PC-3 (cell line): ENCODE measurements around the gene CTSW. TPM values are rescaled to one million over a fixed set of nuclear protein-coding genes. Genes with fewer than 3 reads are reported as not detected.

Source experiments
- ATAC-seq: fragments of 200-7000 bp; cut with Tn5 transposase; 2 replicates; pipeline ENCODE4 v1.9.1; 2020; ENCODE audit warnings: mild to moderate bottlenecking, moderate library complexity
- BruUV-seq: library from RNA; stranded (reverse); fragments of 400-500 nt; replicated peaks from 2 replicates; lab custom pipeline; 2021; lab: Mats Ljungman, UMichigan
- CTCF ChIA-PET: fragments of 300-600 bp; sonication (Branson Sonifier 250); formaldehyde crosslinking; loops from one replicate; lab custom pipeline; 2022; ENCODE audit warnings: antibody characterized with exemption; lab: Charles Lee
- POLR2A ChIA-PET: fragments of 300-600 bp; sonication (Branson Sonifier 250); formaldehyde crosslinking; loops from one replicate; lab custom pipeline; 2022; ENCODE audit warnings: antibody characterized with exemption; ENCODE audit not compliant: unreplicated experiment; lab: Charles Lee
- DNase-seq: peaks from one replicate; pipeline ENCODE4 v3.0.0-alpha.2; 2015
- H2AFZ ChIP-seq: fragments of 300-600 bp; sonication (generic); 2 replicates; pipeline ENCODE4 v1.6.0; 2016; ENCODE audit warnings: antibody characterized with exemption, low read length
- H3F3A ChIP-seq: fragments of 300-600 bp; sonication (generic); one replicate; pipeline ENCODE4 v1.6.0; 2017; ENCODE audit warnings: antibody characterized with exemption, low read length, control low read depth, mild to moderate bottlenecking; ENCODE audit not compliant: unreplicated experiment
- H3K27ac ChIP-seq: fragments of 300-600 bp; sonication (generic); 2 replicates; pipeline ENCODE4 v1.5.1; 2016; ENCODE audit warnings: mild to moderate bottlenecking, low read length
- H3K27me3 ChIP-seq: fragments of 300-600 bp; sonication (generic); 2 replicates; pipeline ENCODE4 v1.6.1; 2016; ENCODE audit warnings: low read length, mixed read lengths
- H3K36me3 ChIP-seq: fragments of 300-600 bp; sonication (generic); 2 replicates; pipeline ENCODE4 v1.6.1; 2016; ENCODE audit warnings: low read depth, mixed run types, low read length, mixed read lengths
- H3K4me1 ChIP-seq: fragments of 300-600 bp; sonication (generic); 2 replicates; pipeline ENCODE4 v1.5.1; 2016; ENCODE audit warnings: low read length; ENCODE audit not compliant: insufficient read depth
- H3K4me2 ChIP-seq: fragments of 300-600 bp; sonication (generic); 2 replicates; pipeline ENCODE4 v1.6.0; 2016; ENCODE audit warnings: low read length
- H3K4me3 ChIP-seq: fragments of 300-600 bp; sonication (generic); 2 replicates; pipeline ENCODE4 v1.5.1; 2016; ENCODE audit warnings: mild to moderate bottlenecking, low read length, mixed read lengths
- H3K79me2 ChIP-seq: fragments of 300-600 bp; sonication (generic); 2 replicates; pipeline ENCODE4 v1.6.1; 2017; ENCODE audit warnings: low read length, mixed read lengths
- H3K9ac ChIP-seq: fragments of 300-600 bp; sonication (generic); 2 replicates; pipeline ENCODE4 v1.6.0; 2016; ENCODE audit warnings: mild to moderate bottlenecking, low read length
- H3K9me2 ChIP-seq: fragments of 300-600 bp; sonication (generic); replicated peaks from 2 replicates; pipeline ENCODE4 v1.6.1; 2016; ENCODE audit warnings: mixed run types, low read length, mixed read lengths
- H3K9me3 ChIP-seq: fragments of 300-600 bp; sonication (generic); 2 replicates; pipeline ENCODE4 v1.6.1; 2016; ENCODE audit warnings: low read length, mixed read lengths
- H4K20me1 ChIP-seq: fragments of 300-600 bp; sonication (generic); 2 replicates; pipeline ENCODE4 v1.6.1; 2016; ENCODE audit warnings: low read length, mixed read lengths
- EZH2 ChIP-seq: fragments of 300-600 bp; sonication (generic); IDR thresholded peaks from one replicate; pipeline ENCODE4 v1.6.1; 2017; ENCODE audit warnings: antibody characterized with exemption, mild to moderate bottlenecking, low read length; ENCODE audit not compliant: unreplicated experiment
- EZH2phosphoT487 ChIP-seq: fragments of 300-600 bp; sonication (generic); IDR thresholded peaks from 2 replicates; pipeline ENCODE4 v1.6.1; 2018; ENCODE audit warnings: mild to moderate bottlenecking, antibody characterized with exemption, low read length, borderline replicate concordance
- intact Hi-C: fragments of 100-400 bp; cut with micrococcal nuclease; formaldehyde crosslinking; loops from 2 replicates; pipeline ENCODE4 v1.9.0; 2023
- total RNA-seq: library from RNA; depleted of rRNA; stranded (reverse); fragments of >200 nt; gene quantifications from 2 replicates; pipeline ENCODE4 v1.2.3, GENCODE V29; 2014
- TF ChIP-seq, protein P1 (sequence below): fragments of 300-600 bp; sonication (generic); conservative IDR thresholded peaks from 2 replicates; pipeline ENCODE4 v1.5.1; 2017; ENCODE audit warnings: antibody characterized with exemption, low read depth, mild to moderate bottlenecking, low read length

Gene CTSW
- total RNA-seq, 1 experiment from 2014 or later = 0.11 TPM

DNA sequence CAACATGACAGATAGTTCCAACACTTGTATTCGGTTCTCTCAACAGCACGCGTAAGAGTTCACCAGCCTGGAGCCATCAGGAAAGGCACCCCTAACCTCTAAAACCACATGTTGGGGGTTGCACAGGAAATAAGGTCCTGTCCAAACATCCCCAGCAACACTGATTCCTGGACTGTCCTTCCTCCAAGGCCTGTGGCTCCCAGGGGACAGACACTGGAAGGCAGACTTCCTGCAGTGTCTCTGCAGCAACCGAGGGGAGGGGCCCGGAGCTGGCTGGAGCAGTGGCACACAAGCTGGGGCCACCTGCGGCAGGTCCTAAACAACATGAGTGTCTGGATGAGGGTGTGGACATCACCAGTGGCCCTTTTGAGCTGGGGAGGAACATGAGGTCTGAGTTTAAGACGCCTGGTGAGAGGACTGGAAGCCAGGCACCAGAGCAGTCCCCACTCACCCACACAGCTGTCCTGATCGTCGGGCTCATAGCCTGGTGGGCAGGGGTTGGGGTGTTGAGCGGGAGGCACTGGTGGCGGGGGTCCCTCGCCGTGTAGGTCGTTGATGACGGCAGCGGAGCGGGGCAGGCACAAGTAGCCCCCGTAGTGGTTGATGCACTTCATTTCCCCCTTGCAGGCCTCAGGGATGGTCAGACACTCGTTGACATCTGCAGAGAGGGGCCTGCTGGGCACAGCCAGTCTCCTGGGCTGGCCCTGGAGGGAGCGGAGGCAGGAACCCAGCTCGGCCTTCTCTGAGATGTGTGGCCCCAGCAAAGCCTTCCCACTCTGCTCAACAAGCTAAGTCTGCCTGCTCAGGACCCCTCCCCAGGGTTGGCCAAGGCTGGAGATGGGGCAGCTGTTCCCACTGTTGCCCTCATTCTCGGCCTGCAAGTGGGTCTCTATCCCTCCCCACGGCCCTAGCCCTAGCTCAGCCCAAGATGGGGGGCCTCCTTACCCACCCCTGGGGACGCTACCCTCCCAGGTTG lies 8.6 kb upstream of the CTSW start:
- H3K9ac ChIP-seq = no peak overlapping the region
- H3K4me2 ChIP-seq = no peak overlapping the region

DNA sequence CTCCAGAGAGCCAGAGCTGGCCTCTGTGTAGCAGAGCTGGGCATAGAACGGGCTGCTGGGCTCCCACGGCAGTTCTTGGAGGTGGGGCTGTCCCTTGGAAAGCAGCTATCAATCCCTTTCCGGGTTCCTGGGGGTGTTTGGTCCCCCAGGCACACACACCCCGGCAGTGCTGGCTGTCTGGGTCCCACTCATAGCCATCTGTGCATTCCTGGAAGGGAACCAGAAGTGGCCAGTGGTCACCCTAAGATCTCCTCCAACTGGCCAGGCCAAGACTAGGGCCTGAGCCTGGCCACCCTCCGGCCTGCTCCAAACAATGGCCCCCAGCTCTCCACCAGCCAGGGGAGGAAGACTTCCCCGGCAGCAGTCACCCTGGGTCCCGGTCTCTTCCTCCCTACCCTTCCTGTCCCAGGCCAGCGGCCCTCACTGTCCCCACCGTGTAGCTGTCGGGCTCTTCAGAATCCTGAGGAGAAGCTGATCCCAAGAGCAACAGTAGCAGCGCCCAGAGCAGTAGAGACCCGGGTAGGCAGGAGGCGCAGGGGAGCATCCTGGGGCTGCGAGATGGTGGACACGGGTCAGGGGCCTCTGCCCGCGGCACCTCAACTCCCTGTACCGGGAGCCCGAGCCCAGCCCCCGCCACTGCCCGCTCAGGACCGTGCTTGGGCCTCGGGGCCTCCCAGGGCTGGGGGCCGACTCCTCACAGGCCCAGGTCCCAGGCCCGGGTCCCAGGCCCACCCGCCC lies 7.7 kb upstream of the CTSW start:
- no peaks in the 10 kb centered on the region for H3K27me3 ChIP-seq
- no peaks in the 10 kb centered on the region for H3K9me3 ChIP-seq
- no peak overlapping the region for H3K4me2 ChIP-seq
- POLR2A ChIA-PET = interaction anchor here (0.8 kb wide), 1 partner anchor 13 kb away, joined by 5 read pairs; no protein-coding TSS in a partner anchor
- TF ChIP-seq EZH2phosphoT487 (no peak), EZH2 (no peak)
- TF ChIP-seq, protein P1, sequence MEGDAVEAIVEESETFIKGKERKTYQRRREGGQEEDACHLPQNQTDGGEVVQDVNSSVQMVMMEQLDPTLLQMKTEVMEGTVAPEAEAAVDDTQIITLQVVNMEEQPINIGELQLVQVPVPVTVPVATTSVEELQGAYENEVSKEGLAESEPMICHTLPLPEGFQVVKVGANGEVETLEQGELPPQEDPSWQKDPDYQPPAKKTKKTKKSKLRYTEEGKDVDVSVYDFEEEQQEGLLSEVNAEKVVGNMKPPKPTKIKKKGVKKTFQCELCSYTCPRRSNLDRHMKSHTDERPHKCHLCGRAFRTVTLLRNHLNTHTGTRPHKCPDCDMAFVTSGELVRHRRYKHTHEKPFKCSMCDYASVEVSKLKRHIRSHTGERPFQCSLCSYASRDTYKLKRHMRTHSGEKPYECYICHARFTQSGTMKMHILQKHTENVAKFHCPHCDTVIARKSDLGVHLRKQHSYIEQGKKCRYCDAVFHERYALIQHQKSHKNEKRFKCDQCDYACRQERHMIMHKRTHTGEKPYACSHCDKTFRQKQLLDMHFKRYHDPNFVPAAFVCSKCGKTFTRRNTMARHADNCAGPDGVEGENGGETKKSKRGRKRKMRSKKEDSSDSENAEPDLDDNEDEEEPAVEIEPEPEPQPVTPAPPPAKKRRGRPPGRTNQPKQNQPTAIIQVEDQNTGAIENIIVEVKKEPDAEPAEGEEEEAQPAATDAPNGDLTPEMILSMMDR = no peak
- H4K20me1 ChIP-seq = no peaks in the 10 kb centered on the region
- no peak overlapping the region for H3K9ac ChIP-seq
- peaks cover 6% of the 10 kb centered on the region for H3K4me1 ChIP-seq
- intact Hi-C loops = no loop called here
- no peak for ATAC-seq
- H2AFZ ChIP-seq = no peak overlapping the region
- no peak overlapping the region for H3K27ac ChIP-seq
- H3K36me3 ChIP-seq = peaks cover under 1% of the 10 kb centered on the region; the same call in 1 of the 2 replicates
- CTCF ChIA-PET = interaction anchor here (1.0 kb wide), 1 partner anchor 12 kb away, joined by 3 read pairs; the partner anchor contains the start of gene MUS81
- DNase-seq = no peak
- no peaks in the 10 kb centered on the region for H3F3A ChIP-seq
- H3K79me2 ChIP-seq = no peaks in the 10 kb centered on the region
- H3K9me2 ChIP-seq = no peaks in the 10 kb centered on the region
- H3K4me3 ChIP-seq = no peak overlapping the region
- no TSS peak for BruUV-seq

More for the DNA sequence above, 8.6 kb upstream of the CTSW start:
- Histone ChIP-seq H2AFZ (no peak overlapping the region), H3K9me3 (no peaks in the 10 kb centered on the region), H3K36me3 (peaks cover 2% of the 10 kb centered on the region; the same call in 1 of the 2 replicates), H3F3A (no peaks in the 10 kb centered on the region), H3K4me3 (no peak overlapping the region), H3K27ac (no peak overlapping the region), H4K20me1 (no peaks in the 10 kb centered on the region), H3K9me2 (no peaks in the 10 kb centered on the region), H3K79me2 (no peaks in the 10 kb centered on the region), H3K4me1 (peaks cover 6% of the 10 kb centered on the region), H3K27me3 (no peaks in the 10 kb centered on the region)
- no peak for DNase-seq
- ATAC-seq = no peak
- TF ChIP-seq, protein P1 = no peak
- TF ChIP-seq EZH2 = no peak
- TF ChIP-seq EZH2phosphoT487 = no peak
- intact Hi-C loops = no loop called here
- CTCF ChIA-PET = no interaction called here
- POLR2A ChIA-PET = interaction anchor here (0.8 kb wide), 1 partner anchor 12 kb away, joined by 5 read pairs; no protein-coding TSS in a partner anchor
- BruUV-seq = no TSS peak
